ENCODE data around the gene LMF1.

DNA sequence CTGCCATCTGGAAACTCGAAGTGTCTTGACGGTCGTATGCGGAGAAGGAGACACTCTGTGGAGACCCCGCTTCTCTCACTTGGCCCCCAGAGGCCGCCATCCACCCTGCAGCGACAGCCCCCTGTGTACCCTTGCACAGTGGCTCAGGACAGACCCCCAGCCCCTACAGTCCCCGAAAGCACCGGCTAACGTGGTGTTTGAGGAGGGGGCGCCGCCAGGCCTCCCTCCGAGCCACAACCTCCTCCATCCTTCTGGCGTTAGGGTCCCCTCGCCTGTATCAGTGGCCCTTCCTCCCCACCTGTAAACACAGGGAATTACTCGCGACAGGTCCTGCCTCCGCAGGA, 73.6 kb downstream of the LMF1 start:
- TF ChIP-seq, protein P1, sequence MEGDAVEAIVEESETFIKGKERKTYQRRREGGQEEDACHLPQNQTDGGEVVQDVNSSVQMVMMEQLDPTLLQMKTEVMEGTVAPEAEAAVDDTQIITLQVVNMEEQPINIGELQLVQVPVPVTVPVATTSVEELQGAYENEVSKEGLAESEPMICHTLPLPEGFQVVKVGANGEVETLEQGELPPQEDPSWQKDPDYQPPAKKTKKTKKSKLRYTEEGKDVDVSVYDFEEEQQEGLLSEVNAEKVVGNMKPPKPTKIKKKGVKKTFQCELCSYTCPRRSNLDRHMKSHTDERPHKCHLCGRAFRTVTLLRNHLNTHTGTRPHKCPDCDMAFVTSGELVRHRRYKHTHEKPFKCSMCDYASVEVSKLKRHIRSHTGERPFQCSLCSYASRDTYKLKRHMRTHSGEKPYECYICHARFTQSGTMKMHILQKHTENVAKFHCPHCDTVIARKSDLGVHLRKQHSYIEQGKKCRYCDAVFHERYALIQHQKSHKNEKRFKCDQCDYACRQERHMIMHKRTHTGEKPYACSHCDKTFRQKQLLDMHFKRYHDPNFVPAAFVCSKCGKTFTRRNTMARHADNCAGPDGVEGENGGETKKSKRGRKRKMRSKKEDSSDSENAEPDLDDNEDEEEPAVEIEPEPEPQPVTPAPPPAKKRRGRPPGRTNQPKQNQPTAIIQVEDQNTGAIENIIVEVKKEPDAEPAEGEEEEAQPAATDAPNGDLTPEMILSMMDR (IDR thresholded peaks at IDR 0.05): no peak
- no peak for TF ChIP-seq POLR2A (IDR thresholded peaks at IDR 0.05)

All from vagina (tissue), 2 donors.